Camera-type eye (tissue), 1 donor: ENCODE results near the gene SSTR4. TPM values are rescaled to one million over a fixed set of nuclear protein-coding genes. Genes with fewer than 3 reads are reported as not detected.

Source experiments
- total RNA-seq: library from RNA; depleted of rRNA; stranded (reverse); fragments of >200 nt; gene quantifications from one replicate; pipeline ENCODE4 v1.2.3, GENCODE V29; 2014

SSTR4 gene, protein sequence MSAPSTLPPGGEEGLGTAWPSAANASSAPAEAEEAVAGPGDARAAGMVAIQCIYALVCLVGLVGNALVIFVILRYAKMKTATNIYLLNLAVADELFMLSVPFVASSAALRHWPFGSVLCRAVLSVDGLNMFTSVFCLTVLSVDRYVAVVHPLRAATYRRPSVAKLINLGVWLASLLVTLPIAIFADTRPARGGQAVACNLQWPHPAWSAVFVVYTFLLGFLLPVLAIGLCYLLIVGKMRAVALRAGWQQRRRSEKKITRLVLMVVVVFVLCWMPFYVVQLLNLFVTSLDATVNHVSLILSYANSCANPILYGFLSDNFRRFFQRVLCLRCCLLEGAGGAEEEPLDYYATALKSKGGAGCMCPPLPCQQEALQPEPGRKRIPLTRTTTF
- total RNA-seq = not detected

DNA sequence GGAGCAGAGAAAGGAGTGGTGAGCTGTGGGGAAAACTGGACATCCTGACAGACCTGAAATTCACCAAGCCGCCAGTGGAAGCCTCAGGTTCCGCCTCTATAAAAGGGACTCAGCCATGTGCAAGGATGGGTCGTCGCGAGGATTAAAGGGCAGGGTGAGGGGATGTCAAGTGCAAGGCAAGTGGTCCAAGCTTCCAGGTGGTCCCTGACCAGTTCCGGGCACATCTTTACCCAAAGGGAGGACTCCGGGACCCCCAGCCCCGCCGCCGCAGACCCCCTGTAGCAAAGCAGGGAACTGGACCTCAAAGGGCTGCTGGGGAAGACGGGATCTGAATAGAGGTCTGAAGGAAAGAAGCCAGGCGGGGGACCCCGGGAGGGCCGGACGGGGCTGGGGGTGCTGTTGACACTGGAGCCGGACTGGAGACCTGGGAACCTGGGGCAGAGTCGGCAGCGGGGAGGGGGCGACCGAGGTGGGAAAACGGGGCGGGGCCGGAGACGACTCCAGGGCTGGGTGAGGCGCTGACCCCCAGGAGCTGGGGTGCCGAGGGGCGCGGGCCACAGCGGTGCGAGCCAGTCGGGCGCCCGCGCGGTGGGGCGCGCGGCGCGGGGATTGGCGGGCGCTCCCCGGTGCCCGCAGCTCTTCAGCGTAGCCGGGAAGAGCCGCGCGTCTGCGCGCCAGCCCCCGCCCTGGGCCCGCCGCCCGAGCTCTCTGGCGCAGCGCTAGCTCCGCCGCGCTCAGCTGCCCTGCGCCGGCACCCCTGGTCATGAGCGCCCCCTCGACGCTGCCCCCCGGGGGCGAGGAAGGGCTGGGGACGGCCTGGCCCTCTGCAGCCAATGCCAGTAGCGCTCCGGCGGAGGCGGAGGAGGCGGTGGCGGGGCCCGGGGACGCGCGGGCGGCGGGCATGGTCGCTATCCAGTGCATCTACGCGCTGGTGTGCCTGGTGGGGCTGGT, at the start of gene SSTR4:
Gene SSTR4 (plus strand): TSS at position 592 of the 951 bp plus-strand sequence. CDS start 172 bp downstream, at position 764.

DNA sequence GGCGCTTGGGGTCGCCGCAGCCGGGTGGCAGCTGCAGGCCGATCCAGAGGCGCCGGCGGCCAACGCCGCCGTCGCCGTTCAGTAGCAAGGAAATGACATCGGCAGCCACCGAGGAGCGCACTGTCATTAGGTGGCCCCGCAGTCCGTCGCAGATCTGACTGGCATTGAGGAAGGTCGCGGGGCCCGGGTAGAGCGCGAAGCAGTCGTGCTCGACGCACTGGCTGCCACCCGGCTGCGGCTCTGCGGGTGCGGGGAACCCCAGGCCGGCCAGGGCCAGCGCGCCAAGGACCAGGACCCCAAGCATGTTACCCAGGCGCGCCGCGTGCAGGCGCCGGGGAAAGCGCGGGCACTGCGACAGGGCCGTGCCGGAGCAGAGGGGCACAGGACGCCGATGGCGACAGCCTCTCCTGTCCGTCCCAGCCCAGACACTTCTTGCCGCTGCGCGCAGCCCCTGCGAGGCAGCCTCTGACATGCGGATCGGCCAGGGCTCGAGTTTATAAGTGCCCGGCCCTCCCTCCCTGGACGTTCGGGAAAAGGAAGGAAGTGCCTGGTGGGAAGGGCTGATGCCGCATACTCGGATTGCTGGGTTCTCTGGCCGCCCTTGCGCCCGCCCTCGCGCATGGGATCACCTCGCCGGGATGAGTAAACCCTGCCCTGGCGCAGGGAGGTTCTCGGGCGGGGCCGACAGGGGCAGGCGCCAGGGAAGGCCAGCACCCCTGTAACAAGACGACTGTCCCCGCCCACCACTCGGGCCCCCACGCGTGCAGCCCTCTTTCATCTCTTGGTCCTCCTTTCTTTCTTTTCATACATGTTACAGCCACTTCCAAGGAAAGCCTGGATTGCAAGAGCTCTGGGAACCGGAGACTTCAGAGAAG, 14.3 kb downstream of the SSTR4 start, which contains the start of gene THBD:
Gene THBD (minus strand): TSS at position 472 of the 875 bp plus-strand sequence. CDS start 168 bp downstream, at position 304.

DNA sequence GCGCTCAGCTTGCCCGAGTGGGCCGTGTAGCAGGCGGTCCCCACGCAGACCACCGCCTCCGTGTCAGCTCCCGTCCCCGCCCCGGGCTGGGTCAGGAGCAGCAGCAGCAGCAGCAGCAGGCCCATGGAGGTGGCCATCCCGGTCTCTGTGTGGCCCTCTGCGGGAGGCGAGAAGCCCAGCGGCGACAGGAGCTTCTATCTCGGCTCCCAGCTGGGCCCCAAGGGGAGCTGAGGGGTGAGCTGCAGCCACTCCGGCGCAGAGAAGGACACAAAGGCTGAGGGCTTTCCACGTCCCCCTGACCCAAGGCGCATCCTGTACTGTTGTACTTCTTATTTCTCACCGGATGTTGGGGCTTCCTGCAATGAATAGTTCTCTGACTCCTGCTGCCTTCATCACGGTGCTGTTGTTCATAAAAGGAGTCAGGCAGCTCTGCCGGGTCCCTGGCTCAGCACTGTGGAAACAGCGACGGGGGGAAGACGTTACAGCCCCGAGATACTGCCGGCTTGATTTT, 51.0 kb downstream of the SSTR4 start, which contains the start of gene CD93:
Gene CD93 (minus strand): TSS at position 269 of the 511 bp plus-strand sequence. CDS start 132 bp downstream, at position 137.

Other genes with a start within 250 kb of the SSTR4 start
- gene THBD, start 14.4 kb downstream of the SSTR4 start, total RNA-seq = 14.5 TPM
- gene CD93, start 51.0 kb downstream of the SSTR4 start, total RNA-seq = 47.2 TPM